ENCODE measurements around the gene KCNRG.
"Not testable (repeated sequence)": the region's sequence is repeated elsewhere in the genome, so short reads cannot be mapped to it uniquely, and the experiment has no call there.

Gene KCNRG

DNA sequence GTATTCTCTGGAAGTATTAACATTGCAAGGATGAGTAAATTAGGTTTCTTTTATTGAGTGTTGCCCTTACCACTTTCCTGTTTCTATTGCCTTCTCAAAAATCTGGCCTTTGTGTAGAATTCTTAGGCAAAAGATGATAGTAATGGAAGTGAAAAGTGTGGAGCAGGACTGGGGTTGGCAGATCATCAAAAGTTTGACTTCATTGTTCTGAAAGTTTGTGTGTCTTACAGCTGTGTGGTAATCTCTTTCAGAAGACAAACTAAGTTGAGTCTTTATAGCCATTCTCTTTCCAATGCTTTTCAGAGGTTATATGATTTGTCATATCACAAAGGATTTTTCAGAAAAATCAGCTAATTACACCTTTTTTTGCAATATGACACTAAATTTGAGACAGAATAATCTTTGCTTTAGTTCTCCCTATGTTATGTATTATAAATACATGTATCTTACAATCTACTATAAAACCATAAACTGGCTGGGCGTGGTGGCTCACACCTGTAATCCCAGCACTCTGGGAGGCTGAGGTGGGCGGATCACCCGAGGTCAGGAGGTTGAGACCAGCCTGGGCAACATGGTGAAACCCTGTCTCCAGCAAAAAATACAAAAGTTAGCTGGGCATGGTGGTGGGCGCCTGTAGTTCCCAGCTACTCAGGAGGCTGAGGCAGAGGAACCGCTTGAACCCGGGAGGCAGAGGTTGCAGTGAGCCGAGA, 8.7 kb upstream of the KCNRG start:
- in situ Hi-C loops (cut with MboI; ENCODE audit: low sequenced_read_pairs), result no loop called here

DNA sequence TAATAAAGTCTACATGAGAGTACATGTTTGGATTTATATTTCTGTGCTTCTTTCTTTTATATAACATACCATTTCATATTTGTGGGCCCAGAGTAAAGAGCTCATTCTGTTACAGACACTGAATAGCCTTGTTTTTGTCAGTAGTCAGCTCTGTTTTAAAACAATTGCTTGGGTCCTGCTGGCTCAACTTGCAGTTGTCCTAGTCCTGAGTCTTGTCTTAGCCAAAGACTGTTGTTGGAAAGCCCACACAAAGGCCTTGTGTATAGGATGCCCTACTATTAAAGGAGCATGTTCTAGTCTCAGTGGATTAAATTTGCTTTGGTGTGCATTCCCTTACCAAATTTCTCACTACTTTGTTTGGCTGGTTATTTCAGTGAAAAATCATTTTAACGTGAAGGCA, 3.8 kb upstream of the KCNRG start:
- in situ Hi-C loops (cut with MboI; ENCODE audit: low sequenced_read_pairs), result no loop called here

DNA sequence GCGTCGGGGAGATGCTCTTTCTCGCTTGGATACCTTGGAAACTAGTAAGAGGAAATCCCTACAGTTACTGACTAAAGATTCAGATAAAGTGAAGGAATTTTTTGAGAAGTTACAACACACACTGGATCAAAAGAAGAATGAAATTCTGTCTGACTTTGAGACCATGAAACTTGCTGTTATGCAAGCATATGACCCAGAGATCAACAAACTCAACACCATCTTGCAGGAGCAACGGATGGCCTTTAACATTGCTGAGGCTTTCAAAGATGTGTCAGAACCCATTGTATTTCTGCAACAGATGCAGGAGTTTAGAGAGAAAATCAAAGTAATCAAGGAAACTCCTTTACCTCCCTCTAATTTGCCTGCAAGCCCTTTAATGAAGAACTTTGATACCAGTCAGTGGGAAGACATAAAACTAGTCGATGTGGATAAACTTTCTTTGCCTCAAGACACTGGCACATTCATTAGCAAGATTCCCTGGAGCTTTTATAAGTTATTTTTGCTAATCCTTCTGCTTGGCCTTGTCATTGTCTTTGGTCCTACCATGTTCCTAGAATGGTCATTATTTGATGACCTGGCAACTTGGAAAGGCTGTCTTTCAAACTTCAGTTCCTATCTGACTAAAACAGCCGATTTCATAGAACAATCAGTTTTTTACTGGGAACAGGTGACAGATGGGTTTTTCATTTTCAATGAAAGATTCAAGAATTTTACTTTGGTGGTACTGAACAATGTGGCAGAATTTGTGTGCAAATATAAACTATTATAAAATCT, 2.7 kb upstream of the KCNRG start:
- in situ Hi-C loops (cut with MboI; ENCODE audit: low sequenced_read_pairs), result no loop called here

DNA sequence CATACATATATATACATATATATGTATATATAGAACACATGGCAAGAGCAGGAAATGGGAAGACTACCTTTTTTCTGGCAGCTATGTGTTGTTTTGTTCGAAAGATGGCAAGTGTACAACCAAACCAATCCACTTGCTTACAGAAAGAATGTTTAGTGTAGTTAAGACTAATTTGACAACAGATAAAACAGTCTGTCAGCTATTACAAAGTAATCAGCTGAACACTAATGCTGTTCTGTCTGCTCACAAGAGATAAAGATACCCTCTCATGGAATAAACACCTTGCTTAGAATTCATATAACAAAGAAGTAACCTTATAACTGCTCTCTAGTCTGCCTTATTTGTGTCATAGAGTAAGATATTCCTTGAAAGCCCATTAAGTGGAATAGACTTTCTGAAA, 858 bp upstream of the KCNRG start:
- in situ Hi-C loops (cut with MboI; ENCODE audit: low sequenced_read_pairs), result no loop called here

DNA sequence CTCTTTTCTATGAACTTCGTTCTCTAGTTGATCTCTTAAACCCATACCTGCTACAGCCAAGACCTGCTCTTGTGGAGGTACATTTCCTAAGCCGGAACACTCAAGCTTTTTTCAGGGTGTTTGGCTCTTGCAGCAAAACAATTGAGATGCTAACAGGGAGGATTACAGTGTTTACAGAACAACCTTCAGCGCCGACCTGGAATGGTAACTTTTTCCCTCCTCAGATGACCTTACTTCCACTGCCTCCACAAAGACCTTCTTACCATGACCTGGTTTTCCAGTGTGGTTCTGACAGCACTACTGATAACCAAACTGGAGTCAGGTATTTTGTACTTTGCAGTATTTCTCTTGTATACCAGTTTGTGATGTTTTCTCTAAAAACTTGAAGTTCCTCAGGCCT, 506 bp downstream of the KCNRG start:
- in situ Hi-C loops (cut with MboI; ENCODE audit: low sequenced_read_pairs), result no loop called here

DNA sequence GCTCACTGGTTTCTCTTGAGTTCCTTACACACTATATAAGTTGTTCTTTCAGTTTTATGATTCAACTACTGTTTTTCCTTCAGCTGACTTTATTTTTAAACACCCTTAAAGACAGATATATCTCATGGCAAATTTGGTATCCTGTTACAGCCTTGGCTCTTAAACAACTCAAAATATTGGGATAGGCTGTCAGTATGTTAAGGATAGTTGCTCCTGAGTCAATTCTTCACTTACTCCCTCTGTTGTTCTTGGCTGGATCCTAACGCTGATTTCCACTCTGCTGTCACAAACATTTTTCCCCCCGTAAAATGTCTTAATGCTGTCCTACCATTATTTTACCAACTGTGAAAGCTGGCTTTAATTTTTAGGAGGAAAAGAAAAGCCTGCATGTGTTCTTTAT, 1.2 kb downstream of the KCNRG start:
- in situ Hi-C loops (cut with MboI; ENCODE audit: low sequenced_read_pairs), result no loop called here

DNA sequence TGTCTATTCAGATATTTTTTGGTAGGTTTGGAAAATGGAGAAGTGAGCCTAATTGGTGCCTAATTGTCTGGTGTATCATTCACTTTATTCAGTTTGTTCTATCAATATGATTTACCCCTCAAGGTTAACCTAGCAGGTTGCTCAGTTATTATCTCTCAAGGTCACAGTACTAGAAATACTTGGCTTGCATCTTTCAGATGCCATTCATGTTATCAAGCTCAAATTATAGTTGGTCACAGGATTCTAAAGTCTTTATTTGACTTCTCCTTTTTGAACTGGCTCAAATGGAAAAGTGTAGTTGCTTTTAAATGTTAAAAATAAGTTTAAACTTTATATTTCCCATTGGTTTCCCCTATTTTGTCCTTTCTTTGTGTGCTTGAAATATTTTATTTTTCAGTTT, 2.6 kb downstream of the KCNRG start:
- in situ Hi-C loops (cut with MboI; ENCODE audit: low sequenced_read_pairs), result no loop called here

DNA sequence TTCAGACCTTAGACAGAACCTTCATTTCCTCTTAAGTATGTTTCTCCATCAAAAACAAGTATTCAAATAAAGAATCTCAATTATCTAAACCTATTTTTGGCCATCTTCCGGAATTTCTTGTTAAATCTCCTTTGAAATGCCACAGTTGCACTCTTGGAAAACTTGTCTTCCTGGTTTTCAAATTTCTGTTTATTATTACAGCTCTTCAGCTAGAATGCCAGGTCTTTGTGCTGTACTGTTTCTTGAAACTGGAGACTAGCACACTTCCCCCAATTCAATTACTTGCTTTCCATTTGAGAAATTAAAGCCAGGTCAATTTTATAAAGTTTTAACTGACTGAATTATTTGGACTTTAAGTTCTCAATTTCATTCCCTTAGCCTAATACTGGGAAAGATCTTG, 10.2 kb downstream of the KCNRG start:
- in situ Hi-C loops (cut with MboI; ENCODE audit: low sequenced_read_pairs), result no loop called here

DNA sequence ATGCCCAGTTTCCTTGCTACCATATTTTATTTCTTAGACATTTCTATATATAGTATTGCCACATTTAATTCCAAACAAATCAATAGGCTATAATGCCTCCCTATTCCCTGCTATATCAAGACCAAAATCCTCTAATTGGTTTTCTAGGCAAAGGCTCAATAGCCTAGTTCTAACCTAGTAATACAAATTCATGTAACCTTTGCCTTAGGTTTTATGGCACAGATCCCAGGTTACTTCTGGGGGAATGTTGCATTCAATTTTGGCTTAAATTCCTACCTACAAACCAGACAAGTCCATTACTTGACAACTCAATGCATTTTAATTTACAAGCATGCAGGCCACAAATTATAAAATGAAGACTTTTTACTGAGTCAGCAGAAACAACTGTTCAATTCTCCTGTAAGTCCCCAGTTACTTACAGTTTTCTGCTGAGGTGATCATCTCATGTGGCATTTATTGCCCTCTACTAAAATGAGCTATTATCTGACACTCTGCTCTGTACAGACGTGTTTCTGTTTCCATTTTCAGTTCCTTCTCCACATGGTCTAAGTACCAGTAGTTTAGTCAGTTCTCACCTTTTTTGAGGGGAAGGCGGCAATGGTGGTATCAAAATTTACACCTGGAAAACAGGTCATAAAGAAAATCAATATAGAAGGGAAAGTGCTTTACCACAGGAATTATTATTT, 11.7 kb downstream of the KCNRG start:
- in situ Hi-C loops (cut with MboI; ENCODE audit: low sequenced_read_pairs), result no loop called here

DNA sequence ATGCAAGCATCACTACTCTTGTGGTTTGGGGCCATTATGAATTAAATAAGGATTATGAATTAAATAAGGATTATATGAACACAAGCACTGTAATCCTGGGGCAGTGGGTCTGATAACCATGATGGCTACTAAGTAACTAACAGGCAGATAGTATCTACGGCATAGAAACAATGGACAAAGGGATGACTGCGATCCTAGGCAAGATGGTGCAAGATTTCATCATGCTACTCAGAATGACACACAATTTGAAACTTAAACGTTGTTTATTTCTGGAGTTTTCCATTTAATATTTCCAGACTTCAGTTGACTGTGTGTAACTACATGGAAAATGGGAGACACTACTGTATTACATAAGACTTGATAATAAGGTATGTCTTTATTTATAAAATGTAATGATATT, 15.1 kb downstream of the KCNRG start:
- in situ Hi-C loops (cut with MboI; ENCODE audit: low sequenced_read_pairs), result no loop called here

DNA sequence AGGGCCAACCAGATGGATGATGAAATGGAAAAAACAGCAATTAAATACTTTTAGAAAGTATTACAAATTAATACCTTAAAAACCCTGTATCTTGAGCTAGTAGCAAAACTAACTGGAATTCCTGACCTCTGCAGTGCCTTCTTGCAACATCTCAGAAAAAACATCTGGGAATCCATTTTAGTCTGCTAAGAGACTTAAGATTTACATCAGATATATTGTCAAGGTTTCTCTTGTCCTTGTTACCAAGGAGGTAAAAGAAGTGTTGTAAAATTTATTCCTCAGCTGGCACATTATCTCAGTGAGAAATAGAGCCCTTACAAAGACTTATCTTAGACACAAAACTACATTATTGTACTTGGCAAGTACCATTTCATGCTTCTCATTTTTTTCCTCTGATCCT, 18.5 kb downstream of the KCNRG start:
- in situ Hi-C loops (cut with MboI; ENCODE audit: low sequenced_read_pairs), result no loop called here

DNA sequence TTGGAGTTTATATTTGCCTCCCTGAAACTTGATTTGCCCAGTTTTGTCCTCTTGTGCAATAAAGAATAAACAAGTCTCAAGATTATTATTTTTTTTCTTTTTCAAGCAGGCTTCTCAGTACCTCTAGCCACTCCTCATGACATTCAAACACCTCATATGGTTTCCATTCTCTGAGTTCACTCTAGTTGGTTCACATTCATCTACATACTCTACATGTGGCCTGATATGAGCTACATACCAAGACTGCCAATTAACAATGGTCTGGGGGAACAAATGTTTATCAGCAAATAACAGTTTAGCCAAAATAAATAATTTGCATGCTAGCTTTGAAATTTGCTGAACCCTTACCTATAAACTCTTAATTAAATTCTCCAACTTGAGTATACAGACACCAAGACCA, 22.5 kb downstream of the KCNRG start:
- in situ Hi-C loops (cut with MboI; ENCODE audit: low sequenced_read_pairs), result no loop called here

DNA sequence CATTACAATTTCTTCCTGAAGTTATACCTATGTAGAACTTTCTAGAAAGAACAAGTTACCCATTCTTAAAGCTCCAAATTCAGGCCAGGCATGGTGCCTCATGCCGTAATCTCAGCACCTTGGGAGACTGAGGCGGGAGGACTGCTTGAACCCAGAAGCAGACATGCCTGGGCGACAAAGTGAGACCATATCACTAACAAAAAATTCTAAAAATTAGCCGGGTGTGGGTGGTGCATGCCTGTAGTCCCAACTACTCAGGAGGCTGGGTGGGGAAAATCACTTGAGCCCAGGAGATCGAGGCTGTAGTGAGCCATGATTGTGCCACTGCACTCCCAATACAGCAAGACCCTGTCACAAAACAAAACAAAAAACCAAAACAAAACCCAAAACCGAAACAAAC, 23.0 kb downstream of the KCNRG start:
- in situ Hi-C loops (cut with MboI; ENCODE audit: low sequenced_read_pairs), result no loop called here

DNA sequence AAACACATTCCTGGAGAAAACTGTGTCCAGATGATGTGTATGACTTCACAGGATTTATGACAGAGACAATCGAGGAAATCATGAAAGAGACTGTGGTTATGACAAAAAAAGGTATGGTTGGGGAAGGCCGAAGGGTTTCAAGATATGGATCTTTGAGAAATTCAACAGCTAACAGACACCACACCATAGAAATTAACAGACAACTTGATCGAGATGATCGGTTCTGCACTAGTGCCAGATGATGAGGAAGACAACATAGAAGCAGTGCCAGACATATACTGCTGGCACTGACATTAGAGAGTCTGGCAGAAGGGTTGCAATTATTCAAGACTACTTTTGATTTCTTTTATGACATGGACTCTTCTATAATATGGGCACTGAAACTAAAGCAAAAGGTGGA, 37.2 kb downstream of the KCNRG start:
- in situ Hi-C loops (cut with MboI; ENCODE audit: low sequenced_read_pairs), result no loop called here

DNA sequence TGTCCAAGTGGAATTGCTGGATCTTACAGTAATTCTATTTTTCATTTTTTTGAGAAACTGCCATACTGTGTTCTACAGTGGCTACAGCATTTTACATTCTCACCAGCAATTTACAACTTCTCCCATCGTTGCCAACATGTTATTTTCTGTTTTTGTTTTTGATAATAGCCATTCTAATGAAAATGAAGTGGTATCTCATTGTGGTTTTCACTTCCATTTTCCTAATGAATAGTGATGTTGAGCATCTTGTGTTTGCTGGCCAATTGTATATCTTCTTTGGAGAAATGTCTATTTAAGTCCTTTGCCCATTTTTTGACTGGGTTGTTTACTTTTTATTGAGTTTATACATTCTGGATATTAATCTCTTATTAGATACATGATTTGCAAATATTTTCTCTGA, 38.6 kb downstream of the KCNRG start:
- in situ Hi-C loops (cut with MboI; ENCODE audit: low sequenced_read_pairs), result no loop called here

DNA sequence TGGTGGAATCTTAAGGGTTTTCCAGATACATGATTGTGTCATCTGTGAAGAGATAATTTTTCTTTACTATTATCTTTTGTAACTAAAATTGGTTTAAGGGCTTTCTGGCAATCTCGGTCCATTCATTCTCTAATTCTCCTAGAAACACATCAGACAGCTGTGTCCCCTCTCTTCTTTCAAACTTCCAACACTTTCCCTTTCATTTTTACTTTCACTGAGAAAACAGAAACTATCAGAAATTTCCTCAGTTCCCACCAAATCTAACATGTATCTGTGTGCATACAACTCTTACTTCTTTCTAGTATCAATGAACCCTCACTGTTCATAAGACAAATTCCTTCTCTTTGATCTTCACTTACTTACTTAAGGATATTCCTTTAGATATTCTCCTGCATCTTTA, 40.2 kb downstream of the KCNRG start:
- in situ Hi-C loops (cut with MboI; ENCODE audit: low sequenced_read_pairs), result no loop called here

DNA sequence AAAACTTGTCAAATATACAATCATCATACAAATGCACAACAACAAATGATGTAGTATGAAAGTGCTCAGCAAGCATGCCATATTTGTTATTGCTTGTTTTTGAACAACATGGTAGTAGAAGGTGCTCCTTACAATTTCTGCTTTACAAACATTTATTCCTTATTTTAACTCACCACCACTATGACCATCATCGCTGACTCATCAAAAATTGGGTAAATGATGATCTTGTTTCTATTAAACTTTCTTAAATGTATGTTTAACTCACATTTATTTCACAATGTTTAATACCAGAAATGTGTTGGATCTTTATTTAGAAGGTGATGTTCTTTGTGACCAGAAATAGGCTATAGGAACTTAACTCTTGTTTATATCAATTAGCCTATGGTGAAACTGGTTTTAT, 45.5 kb downstream of the KCNRG start:
- in situ Hi-C loops (cut with MboI; ENCODE audit: low sequenced_read_pairs), result no loop called here

DNA sequence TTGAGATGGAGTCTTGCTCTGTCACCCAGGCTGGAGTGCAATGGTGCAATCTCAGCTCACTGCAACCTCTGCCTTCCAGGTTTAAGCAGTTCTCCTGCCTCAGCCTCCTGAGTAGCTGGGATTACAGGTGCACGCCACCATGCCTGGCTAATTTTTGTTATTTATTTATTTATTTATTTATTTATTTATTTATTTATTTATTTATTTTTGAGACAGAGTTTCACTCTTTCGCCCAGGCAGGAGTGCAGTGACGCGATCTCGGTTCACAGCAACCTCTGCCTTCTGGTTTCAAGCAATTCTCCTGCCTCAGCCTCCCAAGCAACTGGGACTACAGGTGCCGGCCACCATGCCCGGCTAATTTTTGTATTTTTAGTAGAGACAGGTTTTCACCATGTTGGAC, 47.1 kb downstream of the KCNRG start:
- in situ Hi-C loops (cut with MboI; ENCODE audit: low sequenced_read_pairs), result not testable (repeated sequence)

DNA sequence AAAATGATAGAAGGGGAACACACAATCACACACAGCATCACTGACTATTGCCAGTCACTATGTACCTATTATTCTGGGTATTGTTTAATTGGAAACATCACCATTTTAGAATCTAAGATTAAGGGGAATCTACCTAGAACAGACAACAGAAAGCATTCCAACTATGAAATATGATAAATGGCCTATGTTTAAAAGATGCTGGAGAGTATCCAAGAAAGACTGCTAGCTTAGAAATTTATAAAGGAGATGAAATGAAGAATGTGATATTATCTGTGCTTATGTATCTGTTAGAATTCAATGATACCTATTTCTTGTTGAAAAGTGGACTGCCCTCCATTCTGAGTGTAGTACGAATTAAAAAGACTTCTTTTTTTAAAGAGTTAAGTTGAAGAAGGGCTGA, 50.5 kb downstream of the KCNRG start:
- in situ Hi-C loops (cut with MboI; ENCODE audit: low sequenced_read_pairs), result no loop called here

DNA sequence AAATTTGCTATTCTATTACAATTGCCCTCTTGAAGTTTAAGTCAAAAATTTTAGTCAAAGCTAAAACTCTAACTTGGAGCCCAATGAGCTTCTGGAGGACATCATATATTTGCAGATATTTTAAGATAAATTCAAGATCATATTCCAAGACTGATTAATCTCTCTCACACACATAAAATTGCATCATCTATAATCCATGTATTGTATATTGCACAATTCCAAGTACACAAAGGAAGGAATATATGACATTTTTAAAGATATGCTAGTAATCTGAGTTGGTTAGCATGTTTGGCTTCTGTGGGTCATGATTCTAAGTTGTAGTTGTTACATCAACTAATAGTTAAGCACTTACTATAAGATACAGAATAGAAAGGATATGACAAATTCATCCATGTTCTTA, 53.3 kb downstream of the KCNRG start:
- in situ Hi-C loops (cut with MboI; ENCODE audit: low sequenced_read_pairs), result no loop called here

DNA sequence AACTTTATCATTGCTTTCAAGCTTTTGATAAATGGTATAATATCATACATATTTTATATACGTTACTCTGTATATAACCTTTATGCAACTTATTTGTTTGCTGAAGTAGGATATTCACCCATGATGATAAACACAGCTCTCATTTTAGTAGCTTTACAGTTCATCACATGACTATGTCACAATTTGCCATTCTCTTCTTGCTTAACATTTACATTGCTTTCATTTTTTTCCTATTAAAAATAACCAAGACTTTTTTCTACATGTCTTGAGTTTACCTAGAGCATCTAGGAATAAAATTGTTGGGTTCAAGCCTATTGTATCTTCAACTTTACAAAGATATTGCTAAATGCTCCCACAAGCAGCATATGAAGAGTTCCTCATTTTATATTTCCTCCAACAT, 54.0 kb downstream of the KCNRG start:
- in situ Hi-C loops (cut with MboI; ENCODE audit: low sequenced_read_pairs), result no loop called here

DNA sequence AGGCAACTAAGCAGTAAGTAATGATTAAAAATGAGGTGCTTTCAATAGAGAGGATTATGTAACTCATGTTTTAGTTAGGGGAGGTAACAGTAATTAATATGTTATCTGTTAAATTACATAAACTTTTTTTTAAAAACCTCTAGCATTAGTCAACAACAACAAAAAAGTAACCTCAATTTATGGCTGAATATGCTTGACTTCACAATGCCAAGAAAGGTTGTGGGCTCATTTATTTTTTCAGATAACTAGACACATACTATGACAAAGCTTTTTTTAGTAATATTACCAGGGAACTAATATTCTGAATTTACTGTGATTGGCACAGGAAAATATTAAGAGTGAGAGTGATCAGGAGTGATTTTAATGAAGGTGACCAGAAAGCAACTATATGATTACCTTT, 54.9 kb downstream of the KCNRG start:
- in situ Hi-C loops (cut with MboI; ENCODE audit: low sequenced_read_pairs), result no loop called here
